MM.1S (cell line): ENCODE results near the gene C4orf51.

Experiments
- EZH2 ChIP-seq: fragments of 300-600 bp; sonication (generic); optimal IDR thresholded peaks from 2 replicates; pipeline ENCODE3; 2017; ENCODE audit warnings: low read depth, mild to moderate bottlenecking, antibody characterized with exemption, low read length, mixed read lengths
- EZH2phosphoT487 ChIP-seq: fragments of 300-600 bp; sonication (generic); IDR thresholded peaks from 2 replicates; pipeline ENCODE4 v1.6.1; 2018; ENCODE audit warnings: antibody characterized with exemption, low read length
- TF ChIP-seq, protein P1 (sequence below): fragments of 300-600 bp; sonication (generic); IDR thresholded peaks from 2 replicates; pipeline ENCODE4 v1.5.1; 2016; ENCODE audit warnings: antibody characterized with exemption, low read length, mixed read lengths

DNA sequence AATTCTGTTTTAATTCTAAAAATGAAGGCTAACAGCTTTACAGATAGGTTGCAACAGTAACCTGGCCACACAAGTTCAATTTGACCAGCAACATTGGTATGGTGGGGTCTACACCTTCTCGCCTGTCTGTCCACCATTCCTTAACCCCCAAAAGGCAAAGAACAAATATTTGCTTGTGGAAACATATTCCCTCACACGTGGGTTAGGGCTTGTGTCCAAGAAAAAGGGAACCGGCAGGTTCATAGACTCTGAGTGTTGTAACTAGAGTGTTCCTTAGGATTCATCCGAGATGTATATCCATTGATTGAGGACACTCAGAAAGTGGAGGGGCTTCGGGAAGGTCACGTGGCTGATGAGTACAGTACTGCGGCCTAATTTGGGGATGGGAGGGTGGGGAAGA is 54.1 kb downstream of the C4orf51 start:
- TF ChIP-seq, protein P1, sequence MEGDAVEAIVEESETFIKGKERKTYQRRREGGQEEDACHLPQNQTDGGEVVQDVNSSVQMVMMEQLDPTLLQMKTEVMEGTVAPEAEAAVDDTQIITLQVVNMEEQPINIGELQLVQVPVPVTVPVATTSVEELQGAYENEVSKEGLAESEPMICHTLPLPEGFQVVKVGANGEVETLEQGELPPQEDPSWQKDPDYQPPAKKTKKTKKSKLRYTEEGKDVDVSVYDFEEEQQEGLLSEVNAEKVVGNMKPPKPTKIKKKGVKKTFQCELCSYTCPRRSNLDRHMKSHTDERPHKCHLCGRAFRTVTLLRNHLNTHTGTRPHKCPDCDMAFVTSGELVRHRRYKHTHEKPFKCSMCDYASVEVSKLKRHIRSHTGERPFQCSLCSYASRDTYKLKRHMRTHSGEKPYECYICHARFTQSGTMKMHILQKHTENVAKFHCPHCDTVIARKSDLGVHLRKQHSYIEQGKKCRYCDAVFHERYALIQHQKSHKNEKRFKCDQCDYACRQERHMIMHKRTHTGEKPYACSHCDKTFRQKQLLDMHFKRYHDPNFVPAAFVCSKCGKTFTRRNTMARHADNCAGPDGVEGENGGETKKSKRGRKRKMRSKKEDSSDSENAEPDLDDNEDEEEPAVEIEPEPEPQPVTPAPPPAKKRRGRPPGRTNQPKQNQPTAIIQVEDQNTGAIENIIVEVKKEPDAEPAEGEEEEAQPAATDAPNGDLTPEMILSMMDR, result no peak
- no peak for TF ChIP-seq EZH2
- TF ChIP-seq EZH2phosphoT487, result no peak
